RWPE1 (cell line): ENCODE results near the gene WDR20.
"Not testable (repeated sequence)": the region's sequence is repeated elsewhere in the genome, so short reads cannot be mapped to it uniquely, and the experiment has no call there.

Experiments used
- CTCF ChIA-PET: fragments of 350-600 bp; sonication (Branson Sonifier 250); formaldehyde crosslinking; extraction: SDS; loops from one replicate; lab custom pipeline; 2021; lab: Yijun Ruan, JAX
- POLR2A ChIA-PET: fragments of 400-600 bp; formaldehyde crosslinking; extraction: SDS; loops from one replicate; lab custom pipeline; 2020; ENCODE audit warnings: antibody characterized with exemption; ENCODE audit not compliant: low non-redundant PET; lab: Yijun Ruan, JAX
- DNase-seq: peaks from one replicate; pipeline ENCODE4 v3.0.0; 2012; ENCODE audit warnings: low spot score
- H3K27ac ChIP-seq: fragments of 450-650 bp; 2 replicates; pipeline ENCODE4 v1.5.1; 2017
- TF ChIP-seq, protein P1 (sequence below): fragments of 450-650 bp; conservative IDR thresholded peaks from 2 replicates; pipeline ENCODE4 v1.5.1; 2017; ENCODE audit warnings: low read depth, mild to moderate bottlenecking

Gene WDR20

DNA sequence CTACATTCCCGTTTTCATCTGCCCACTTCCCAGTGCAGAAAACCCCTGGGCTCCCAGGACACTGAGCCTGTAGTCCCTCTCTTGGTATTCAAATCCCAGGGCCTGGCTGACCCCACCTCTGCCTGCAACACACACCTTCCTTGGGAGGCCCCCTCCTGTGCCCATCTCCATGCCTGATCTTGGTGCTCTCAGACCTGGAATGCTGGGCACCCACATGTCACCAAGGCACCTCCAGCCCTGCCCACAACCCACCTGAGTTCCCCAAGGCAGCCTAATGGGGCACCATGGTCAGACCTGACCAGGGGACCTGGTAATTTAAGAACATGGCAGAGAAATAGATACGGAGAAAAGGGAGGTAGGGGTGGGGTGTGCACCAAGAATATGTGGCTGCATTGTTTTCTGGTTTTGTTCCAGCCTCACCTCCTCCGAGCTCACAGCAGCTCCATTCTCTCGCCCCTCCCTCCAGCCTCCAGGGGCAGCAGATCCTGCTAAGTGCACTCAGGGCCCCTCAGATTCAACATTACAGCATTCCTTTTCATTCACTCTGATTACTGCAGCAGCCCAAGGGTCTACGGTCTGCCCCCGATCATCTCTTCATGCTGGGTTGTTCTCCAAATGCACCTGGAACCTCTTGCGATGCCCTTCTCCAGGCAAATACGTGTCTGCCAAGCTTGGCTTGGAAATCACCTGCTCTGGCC is 43.7 kb upstream of the WDR20 start:
- no peak for DNase-seq
- ChIA-PET POLR2A (no interaction called here), CTCF (interaction anchor here (0.6 to 2.0 kb wide), 13 partner anchors 8 to 407 kb away, joined by 3 to 12 read pairs (median 4); no protein-coding TSS in a partner anchor)
- TF ChIP-seq, protein P1, sequence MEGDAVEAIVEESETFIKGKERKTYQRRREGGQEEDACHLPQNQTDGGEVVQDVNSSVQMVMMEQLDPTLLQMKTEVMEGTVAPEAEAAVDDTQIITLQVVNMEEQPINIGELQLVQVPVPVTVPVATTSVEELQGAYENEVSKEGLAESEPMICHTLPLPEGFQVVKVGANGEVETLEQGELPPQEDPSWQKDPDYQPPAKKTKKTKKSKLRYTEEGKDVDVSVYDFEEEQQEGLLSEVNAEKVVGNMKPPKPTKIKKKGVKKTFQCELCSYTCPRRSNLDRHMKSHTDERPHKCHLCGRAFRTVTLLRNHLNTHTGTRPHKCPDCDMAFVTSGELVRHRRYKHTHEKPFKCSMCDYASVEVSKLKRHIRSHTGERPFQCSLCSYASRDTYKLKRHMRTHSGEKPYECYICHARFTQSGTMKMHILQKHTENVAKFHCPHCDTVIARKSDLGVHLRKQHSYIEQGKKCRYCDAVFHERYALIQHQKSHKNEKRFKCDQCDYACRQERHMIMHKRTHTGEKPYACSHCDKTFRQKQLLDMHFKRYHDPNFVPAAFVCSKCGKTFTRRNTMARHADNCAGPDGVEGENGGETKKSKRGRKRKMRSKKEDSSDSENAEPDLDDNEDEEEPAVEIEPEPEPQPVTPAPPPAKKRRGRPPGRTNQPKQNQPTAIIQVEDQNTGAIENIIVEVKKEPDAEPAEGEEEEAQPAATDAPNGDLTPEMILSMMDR = no peak
- peak overlapping the region; percentile 24 for H3K27ac ChIP-seq

DNA sequence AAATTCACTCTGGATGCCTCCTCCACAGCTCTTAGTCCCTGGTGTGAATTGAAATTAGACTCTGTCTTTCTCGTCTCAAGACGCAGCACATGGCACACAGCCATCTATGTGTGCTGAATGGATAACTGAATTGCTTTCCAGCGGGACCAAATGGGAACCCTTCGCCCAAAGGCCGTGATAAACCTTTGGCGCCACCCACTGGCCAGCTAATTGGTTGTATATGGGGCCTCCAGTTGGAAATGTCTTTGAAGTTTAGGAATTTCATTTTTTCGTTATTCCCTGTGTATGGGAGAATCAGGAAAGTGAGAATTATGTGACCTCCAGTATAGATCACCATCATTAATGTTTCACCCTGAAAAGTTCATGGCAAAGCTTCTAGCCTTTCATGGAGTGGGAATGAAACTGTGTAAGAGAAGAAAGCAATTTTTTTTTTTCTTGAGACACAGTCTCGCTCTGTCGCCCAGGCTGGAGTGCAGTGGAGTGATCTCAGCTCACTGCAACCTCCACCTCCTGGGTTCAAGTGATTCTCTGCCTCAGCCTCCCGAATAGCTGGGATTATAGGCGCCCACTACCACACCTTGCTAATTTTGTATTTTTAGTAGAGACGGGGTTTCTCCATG is 43.0 kb upstream of the WDR20 start:
- CTCF ChIA-PET = interaction anchor here (0.6 to 2.0 kb wide), 17 partner anchors 9 to 407 kb away, joined by 3 to 12 read pairs (median 4); no protein-coding TSS in a partner anchor
- peak; percentile 73 for DNase-seq
- peak overlapping the region; percentile 24 for H3K27ac ChIP-seq
- POLR2A ChIA-PET = no interaction called here
- TF ChIP-seq, protein P1 = peak; percentile 86

DNA sequence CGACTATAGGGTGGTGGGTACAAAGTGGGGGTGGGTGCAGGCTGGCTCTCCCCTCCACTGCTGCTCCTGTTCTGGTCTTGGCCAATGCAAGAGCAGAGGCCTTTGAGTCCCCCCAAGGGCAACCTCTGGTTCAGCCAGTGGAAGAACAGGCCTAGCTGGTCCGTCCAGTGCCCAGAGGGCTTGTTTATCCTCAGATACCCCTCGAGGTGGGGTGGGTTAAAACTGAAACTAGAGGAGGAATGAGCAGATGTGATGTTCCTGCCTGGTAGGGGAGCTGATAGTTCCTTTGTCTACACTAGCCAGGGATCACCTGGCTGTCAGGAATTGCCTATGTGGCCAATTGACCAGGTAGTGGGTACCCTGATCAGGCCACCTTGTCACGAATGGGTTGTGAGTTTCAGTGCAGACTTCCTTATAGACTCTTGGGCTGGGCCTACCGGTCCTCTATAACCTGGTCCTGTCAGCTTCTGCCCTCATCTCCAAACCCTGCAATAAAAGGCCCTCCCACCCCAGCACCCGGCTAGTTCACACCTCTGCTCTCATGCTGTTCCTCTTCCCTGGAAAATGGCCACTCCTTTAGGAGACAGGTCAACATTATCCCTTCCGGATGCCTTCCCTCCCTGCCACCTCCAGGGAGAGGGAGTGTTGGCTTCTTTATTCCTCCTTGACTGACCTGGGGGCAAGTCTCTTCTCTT is 42.1 kb upstream of the WDR20 start:
- DNase-seq = peak; percentile 49
- CTCF ChIA-PET = interaction anchor here (0.6 to 2.0 kb wide), 9 partner anchors 14 to 220 kb away, joined by 3 to 12 read pairs (median 4); no protein-coding TSS in a partner anchor
- TF ChIP-seq, protein P1 = no peak
- POLR2A ChIA-PET = interaction anchor here (0.6 kb wide), 1 partner anchor 10 kb away, joined by 4 read pairs; no protein-coding TSS in a partner anchor
- no peak overlapping the region for H3K27ac ChIP-seq

DNA sequence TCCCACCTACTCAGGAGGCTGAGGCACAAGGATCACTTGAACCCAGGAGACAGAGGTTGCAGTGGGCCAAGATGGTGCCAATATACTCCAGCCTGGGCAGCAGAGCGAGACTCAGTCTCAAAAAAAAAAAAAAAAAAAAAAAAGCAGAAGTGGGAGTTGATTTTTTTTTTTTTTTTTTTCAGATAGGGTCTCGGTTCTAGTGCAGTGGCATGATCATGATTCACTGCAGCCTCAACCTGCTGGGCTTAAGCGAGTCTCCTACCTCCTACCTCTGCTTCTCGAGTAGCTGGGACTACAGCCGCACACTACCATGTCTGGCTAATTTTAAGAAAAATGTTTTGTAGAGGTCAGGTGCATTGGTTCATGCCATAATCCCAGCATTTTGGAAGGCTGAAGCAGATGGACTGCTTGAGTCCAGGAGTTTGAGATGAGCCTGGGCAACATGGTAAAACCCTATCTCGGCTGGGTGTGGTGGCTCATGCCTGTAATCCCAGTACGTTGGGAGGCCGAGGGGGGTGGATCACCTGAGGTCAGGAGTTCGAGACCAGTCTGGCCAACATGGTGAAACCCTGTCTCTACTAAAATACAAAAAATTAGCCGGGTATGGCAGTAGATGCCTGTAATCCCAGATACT is 36.5 kb upstream of the WDR20 start:
- DNase-seq = no peak
- TF ChIP-seq, protein P1 = no peak
- CTCF ChIA-PET = no interaction called here
- H3K27ac ChIP-seq = no peak overlapping the region
- POLR2A ChIA-PET = no interaction called here

DNA sequence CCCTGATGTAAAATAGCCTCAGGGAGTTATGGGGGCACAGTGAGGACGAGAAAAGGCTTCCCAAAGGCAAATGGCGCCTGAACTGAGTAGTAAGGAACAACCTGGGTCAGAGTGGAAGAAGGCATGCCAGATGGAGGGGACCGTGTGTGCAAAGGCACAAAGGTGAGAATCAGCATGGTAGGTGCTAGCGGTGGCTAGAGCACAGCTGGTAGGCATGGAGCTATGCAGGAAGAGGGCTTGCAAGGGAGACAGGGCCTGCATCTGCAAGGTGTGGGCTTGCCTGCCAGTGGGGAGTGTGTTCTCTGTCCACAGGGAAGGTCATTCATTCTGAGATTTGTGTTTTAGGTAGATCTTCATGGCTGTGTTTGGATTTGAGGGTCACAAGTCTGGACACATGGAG is 34.3 kb upstream of the WDR20 start:
- no peak overlapping the region for H3K27ac ChIP-seq
- CTCF ChIA-PET = no interaction called here
- no peak for DNase-seq
- POLR2A ChIA-PET = no interaction called here
- TF ChIP-seq, protein P1 = no peak

DNA sequence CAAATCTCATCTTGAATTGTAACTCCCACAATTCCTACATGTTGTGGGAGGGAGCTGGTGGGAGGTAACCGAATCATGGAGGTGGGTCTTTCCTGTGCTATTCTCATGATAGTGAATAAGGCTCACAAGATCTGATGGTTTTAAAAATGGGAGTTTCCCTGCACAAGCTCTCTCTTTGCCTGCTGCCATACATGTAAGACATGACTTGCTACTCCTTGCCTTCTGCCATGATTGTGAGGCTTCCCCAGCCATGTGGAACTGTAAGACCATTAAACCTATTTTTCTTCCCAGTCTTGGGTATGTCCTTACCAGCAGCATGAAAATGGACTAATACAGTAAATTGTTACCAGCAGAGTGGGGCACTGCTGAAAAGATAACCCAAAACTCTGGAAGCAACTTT is 30.4 kb upstream of the WDR20 start:
- CTCF ChIA-PET, POLR2A ChIA-PET, H3K27ac ChIP-seq, DNase-seq: not testable (repeated sequence)
